AG10803 (cell line): ENCODE results near the gene RSAD1.

Source experiments
- DNase-seq: peaks from one replicate; pipeline ENCODE4 v3.0.0; 2010; ENCODE audit warnings: low read depth
- H3K4me3 ChIP-seq: 2 replicates; pipeline ENCODE4 v1.5.1; 2011; ENCODE audit warnings: mild to moderate bottlenecking, low read length, control low read depth
- CTCF ChIP-seq: conservative IDR thresholded peaks from 2 replicates; pipeline ENCODE4 v1.5.1; 2011; ENCODE audit warnings: mild to moderate bottlenecking, low read length, control low read depth, inconsistent platforms

The RSAD1 gene

DNA sequence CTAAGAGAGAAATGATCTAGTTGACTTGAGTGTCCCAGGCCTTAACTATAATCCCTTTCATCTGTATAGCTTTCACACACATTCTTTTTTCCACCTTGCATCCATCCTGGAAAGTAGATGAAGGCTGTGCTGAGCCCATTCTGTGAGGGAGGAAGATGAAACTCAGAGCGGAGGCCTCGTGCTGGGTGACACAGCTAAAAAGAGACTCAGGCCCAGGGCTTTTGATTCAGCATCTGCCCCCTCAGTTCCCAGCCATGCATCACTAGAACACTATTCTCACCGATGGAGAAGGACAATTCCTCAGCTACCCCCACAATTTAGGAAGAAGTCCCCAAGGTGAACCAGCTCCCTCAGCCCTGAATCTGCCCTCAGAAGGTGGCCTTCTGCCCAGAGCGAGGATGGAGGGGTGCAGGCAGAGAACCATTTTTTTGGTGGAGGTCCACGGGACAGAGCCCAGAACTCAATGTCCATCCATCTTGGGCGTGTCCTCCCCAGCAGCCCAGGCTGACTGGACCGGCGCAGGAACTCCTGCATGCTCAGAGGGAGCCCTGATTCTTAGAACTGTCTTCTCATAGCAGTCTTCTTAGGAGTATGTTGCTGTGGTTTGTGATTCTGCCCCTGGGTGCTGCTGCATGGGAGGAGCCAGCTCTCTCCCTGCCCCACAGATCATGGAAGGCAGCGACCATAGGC is 23.8 kb downstream of the RSAD1 start:
- DNase-seq = no peak
- no peak overlapping the region for H3K4me3 ChIP-seq
- no peak for TF ChIP-seq CTCF

DNA sequence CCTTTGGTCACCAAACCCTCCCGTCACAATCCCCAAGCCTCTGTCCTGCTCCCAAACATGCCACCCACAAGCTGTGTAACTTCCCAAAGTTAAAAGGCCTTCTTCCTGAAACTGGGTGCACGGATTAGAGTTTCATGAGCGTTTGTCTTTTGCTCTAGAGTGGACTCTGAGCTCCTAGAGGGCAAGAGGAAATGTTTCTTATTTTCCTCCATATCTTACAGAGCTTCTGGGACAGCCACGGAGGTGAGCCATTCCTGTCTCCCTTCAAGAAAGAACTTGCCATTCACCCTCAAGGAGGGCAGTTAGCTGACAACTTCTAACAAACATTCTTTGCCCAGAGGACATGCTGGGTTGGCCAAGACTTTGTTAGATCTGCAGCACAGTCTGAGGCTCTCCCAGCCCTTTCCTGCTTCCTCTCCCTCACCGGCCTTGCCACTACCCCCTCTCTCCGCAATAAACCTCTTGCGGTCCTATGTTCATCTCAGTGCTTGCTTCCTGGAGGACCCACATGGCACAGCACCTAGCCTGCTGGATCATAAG is 27.0 kb downstream of the RSAD1 start:
- H3K4me3 ChIP-seq = no peak overlapping the region
- DNase-seq = no peak
- TF ChIP-seq CTCF = no peak

DNA sequence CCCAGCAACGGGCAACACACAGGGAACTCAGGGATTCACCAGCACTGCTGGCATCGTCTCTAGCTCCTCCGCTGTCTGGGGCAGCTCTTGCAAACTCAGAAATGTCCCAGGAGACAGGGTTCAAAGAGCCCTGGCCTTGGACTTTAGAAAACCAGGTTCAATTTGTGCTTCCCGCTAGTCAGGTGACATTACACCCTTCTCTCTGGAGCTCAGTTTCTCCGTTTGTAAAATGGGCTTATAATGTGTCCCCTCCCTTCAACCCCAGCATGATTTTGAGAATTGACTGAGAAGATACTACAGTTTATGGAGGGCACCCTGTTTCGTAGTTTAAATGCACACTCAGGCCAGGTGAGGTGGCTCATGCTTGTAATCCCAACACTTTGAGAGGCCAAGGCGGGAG is 27.6 kb downstream of the RSAD1 start:
- H3K4me3 ChIP-seq = no peak overlapping the region
- no peak for TF ChIP-seq CTCF
- DNase-seq = no peak

DNA sequence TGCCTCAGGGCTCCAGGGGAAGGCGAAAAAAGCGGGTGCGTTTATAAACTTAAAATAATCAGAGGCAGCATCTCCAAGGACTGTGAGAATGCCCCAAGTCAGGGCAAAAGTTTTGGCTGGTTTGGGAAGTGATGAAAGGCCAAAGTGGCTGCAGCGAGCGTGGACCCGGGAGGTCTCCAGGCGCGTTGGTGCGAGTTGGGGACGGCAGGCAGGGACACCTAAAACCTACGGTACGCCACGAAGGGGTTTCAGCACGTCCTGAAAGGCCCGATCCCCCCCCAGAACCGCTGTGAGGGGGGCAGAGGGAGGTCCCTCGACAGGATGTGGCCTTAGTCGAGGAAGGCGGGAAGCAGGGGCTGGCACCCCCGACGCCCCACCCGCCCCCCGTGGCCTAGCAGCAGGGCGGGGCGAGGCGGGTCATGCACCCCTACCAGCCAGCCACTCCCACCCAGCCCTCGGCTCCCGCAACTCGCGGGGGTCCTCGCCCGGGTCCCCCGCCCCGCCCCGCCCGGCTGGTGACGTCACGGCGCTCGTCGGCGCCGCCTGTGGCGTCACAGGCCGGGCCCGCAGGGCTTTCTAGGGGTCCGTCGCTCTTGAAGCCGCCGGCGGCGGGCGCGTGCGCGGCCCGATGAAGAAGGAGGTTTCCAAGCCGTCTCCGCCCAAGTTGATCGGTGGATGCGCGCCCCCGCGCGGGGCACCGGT is 29.4 kb downstream of the RSAD1 start, which contains the start of gene MYCBPAP:
Gene MYCBPAP (plus strand): TSS at position 569 of the 702 bp plus-strand sequence. CDS start 236 bp downstream, outside the sequence.
- peak within 1 kb of the TSS; percentile 61 for H3K4me3 ChIP-seq
- 0 out of 2 replicates have a peak, but pooled peaks have one; percentile 9 for TF ChIP-seq CTCF
- peak; percentile 73 for DNase-seq

- DNase-seq = no peak
- H3K4me3 ChIP-seq = peak overlapping the region; percentile 61
- no peak; the same call in 1 of the 2 replicates for TF ChIP-seq CTCF
Observed at GRCh38 chr17:50508573-50509460, 30.2 kb downstream of the RSAD1 start.

- H3K4me3 ChIP-seq = no peak overlapping the region
- DNase-seq = no peak
- TF ChIP-seq CTCF = no peak
Observed at GRCh38 chr17:50511058-50511457, 32.4 kb downstream of the RSAD1 start.
